ENCODE data around the gene EPS15.

DNA sequence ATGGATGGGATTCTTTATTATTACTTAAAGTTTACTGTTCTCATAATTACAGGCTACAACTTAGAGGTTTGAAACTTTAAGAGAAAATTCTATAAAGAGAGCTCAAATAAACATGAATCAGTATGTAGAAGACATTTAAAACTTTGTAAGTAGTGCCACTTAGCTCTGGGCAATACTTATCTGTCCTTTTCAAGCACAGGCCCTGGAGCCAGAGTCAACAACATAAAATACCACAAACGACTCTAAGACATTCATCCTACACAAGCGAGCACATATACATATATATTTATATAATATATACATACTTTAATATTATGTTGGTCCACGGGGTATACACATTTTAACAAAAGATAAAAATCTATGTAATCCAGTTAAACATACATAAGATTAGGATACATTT, 164.7 kb downstream of the EPS15 start:
- TF ChIP-seq, protein P1, sequence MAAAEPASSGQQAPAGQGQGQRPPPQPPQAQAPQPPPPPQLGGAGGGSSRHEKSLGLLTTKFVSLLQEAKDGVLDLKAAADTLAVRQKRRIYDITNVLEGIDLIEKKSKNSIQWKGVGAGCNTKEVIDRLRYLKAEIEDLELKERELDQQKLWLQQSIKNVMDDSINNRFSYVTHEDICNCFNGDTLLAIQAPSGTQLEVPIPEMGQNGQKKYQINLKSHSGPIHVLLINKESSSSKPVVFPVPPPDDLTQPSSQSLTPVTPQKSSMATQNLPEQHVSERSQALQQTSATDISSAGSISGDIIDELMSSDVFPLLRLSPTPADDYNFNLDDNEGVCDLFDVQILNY (CRISPR knock-in tag; IDR thresholded peaks at IDR 0.05): no peak
- TF ChIP-seq POLR2A (conservative IDR thresholded peaks at IDR 0.05) (no peak), ARID3A (IDR thresholded peaks at IDR 0.05; ENCODE audit: borderline replicate concordance, low read depth, low read length) (no peak), SETDB1 (IDR thresholded peaks at IDR 0.05; ENCODE audit: low read length) (no peak), ZNF24 (IDR thresholded peaks at IDR 0.05) (no peak), CREB5 (CRISPR knock-in tag; IDR thresholded peaks at IDR 0.05) (no peak), ZHX1 (conservative IDR thresholded peaks at IDR 0.05; ENCODE audit: low read length) (no peak), HDAC2 (IDR thresholded peaks at IDR 0.05) (no peak), CTCF (IDR thresholded peaks at IDR 0.05 in 2 of 3, conservative IDR thresholded peaks at IDR 0.05 in 1 of 3; ENCODE audit: insufficient read depth in 2 of 3, low read depth in 1 of 3, low read length in 3 of 3) (no peak), HSF4 (CRISPR knock-in tag; IDR thresholded peaks at IDR 0.05; ENCODE audit: borderline replicate concordance) (no peak), ZNF589 (CRISPR knock-in tag; IDR thresholded peaks at IDR 0.05; ENCODE audit: low read depth) (no peak), HDAC6 (IDR thresholded peaks at IDR 0.05; ENCODE audit: low read depth, low read length) (no peak)
- TF ChIP-seq, protein P2, sequence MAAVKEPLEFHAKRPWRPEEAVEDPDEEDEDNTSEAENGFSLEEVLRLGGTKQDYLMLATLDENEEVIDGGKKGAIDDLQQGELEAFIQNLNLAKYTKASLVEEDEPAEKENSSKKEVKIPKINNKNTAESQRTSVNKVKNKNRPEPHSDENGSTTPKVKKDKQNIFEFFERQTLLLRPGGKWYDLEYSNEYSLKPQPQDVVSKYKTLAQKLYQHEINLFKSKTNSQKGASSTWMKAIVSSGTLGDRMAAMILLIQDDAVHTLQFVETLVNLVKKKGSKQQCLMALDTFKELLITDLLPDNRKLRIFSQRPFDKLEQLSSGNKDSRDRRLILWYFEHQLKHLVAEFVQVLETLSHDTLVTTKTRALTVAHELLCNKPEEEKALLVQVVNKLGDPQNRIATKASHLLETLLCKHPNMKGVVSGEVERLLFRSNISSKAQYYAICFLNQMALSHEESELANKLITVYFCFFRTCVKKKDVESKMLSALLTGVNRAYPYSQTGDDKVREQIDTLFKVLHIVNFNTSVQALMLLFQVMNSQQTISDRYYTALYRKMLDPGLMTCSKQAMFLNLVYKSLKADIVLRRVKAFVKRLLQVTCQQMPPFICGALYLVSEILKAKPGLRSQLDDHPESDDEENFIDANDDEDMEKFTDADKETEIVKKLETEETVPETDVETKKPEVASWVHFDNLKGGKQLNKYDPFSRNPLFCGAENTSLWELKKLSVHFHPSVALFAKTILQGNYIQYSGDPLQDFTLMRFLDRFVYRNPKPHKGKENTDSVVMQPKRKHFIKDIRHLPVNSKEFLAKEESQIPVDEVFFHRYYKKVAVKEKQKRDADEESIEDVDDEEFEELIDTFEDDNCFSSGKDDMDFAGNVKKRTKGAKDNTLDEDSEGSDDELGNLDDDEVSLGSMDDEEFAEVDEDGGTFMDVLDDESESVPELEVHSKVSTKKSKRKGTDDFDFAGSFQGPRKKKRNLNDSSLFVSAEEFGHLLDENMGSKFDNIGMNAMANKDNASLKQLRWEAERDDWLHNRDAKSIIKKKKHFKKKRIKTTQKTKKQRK (IDR thresholded peaks at IDR 0.05; ENCODE audit: borderline replicate concordance, low read depth, low read length): no peak
- TF ChIP-seq, protein P3, sequence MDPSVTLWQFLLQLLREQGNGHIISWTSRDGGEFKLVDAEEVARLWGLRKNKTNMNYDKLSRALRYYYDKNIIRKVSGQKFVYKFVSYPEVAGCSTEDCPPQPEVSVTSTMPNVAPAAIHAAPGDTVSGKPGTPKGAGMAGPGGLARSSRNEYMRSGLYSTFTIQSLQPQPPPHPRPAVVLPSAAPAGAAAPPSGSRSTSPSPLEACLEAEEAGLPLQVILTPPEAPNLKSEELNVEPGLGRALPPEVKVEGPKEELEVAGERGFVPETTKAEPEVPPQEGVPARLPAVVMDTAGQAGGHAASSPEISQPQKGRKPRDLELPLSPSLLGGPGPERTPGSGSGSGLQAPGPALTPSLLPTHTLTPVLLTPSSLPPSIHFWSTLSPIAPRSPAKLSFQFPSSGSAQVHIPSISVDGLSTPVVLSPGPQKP (CRISPR knock-in tag; IDR thresholded peaks at IDR 0.05): no peak

All from K562 (cell line).